ENCODE results near the gene CCDC14.

CCDC14 gene

DNA sequence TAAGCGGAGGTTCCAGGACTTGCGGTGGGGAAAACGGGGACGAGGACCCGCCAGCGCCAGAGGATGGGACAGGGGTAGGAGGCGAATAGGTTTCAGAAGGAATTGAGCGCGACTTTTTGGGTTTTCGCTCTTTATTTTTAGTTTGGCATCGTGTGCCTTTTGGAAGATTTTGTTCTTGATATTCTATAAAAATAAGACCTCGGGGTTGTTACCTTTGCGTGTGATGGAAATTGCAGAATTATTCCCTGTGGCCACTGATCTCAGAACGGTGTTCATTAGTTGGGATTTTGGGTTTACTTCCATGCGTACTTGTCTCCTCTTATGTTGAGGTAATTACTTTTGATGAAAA lies 453 bp upstream of the CCDC14 start:
- TF ChIP-seq, protein P1, sequence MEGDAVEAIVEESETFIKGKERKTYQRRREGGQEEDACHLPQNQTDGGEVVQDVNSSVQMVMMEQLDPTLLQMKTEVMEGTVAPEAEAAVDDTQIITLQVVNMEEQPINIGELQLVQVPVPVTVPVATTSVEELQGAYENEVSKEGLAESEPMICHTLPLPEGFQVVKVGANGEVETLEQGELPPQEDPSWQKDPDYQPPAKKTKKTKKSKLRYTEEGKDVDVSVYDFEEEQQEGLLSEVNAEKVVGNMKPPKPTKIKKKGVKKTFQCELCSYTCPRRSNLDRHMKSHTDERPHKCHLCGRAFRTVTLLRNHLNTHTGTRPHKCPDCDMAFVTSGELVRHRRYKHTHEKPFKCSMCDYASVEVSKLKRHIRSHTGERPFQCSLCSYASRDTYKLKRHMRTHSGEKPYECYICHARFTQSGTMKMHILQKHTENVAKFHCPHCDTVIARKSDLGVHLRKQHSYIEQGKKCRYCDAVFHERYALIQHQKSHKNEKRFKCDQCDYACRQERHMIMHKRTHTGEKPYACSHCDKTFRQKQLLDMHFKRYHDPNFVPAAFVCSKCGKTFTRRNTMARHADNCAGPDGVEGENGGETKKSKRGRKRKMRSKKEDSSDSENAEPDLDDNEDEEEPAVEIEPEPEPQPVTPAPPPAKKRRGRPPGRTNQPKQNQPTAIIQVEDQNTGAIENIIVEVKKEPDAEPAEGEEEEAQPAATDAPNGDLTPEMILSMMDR (IDR thresholded peaks at IDR 0.05), result no peak
- TF ChIP-seq ZFX (IDR thresholded peaks at IDR 0.05; ENCODE audit: borderline replicate concordance), result no peak
- peak overlapping the region; percentile 94 for H3K27ac ChIP-seq

DNA sequence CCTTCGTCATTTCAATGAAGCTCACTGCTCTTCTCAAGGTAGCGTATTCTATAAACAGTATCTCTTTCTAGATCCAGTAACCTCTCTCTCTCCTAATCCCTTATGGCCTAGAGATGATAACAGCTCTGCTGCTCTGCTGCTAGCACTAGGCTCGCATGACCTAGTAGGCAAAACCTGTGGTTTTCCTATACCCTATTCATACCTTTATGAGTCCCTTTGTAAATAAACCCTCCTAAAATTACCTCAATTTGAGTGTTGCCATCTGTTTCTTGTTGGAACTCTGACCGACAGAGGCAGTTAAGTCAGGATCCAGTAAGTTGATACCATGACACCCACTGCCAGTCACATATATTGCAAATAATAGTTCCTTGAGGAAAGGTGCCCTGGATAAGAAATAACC lies 7.3 kb downstream of the CCDC14 start:
- H3K27ac ChIP-seq, result no peak overlapping the region
- TF ChIP-seq, protein P1 (IDR thresholded peaks at IDR 0.05), result no peak
- TF ChIP-seq ZFX (IDR thresholded peaks at IDR 0.05; ENCODE audit: borderline replicate concordance), result no peak

DNA sequence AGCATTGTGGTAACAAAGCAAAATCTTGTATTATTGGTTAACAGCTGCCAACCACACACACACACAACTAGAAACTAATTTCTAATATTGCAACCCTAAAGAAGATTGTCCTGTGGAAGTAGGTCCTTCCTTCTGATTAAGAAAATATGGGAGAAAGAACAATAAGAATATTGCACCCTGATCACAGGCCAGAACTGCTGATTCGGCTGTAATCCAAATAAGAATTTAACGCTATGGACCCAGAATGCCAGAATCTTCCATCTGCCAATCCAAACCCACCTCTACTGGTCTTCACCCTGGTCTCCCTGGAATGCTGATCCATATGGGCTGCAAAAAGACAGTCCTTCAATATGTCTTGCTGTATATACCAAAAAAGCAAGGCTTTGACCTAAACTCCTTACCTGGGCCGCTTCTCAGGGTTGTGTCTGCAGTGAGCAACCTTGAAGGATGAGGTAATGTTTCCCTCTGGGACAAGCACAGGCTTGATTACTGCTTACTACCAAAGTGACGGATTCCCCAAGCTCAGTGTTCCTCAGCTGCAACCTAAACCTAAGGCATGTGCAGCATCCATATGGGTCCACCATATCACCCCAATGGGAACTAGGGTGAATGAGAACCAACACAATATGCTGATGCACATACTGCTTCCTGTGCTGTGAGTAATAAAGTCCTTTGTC lies 8.0 kb downstream of the CCDC14 start:
- no peak overlapping the region for H3K27ac ChIP-seq
- TF ChIP-seq, protein P1 (IDR thresholded peaks at IDR 0.05), result no peak
- TF ChIP-seq ZFX (IDR thresholded peaks at IDR 0.05; ENCODE audit: borderline replicate concordance), result no peak

DNA sequence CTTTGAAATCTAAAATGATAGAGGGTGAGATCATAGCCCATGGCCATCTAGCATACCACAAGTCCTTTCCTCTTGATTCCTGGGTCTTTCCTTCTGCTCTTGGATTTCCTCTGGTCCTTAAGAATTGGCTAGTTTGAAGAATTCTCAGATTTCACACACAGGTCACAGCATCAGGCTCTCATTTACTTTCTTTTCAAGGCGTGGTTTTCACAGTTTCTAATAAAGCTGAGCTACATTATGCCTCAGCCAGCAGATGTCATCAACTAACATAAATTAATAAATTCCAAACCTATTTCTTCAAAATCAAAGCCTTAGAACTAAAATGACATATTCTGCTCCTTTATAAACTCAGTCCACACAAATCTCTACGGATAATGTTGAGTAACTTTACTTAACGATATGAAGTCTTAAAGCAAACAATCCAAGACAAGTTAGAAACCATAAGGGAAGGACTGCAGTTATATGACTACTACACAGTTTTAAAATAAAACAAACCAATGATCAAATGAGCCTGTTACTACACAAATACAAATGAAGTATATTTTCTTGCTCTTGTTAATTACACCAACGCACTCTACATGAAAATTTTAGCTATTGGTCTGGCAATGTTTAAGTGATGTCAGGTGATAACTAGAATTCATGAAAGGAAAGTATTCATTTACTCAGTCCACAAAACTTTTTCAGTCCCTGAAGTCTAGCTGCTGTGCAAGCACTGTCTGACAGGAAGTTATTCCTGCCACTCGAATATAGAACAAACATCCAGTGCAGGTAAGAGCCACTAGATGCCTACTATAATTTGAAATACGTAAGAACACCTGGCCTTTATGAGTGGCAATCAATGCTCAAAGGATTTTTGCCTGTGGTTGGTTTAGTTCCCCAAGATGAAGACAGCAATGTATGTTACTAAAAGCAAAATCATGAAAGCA lies 9.2 kb downstream of the CCDC14 start:
- H3K27ac ChIP-seq, result no peak overlapping the region

DNA sequence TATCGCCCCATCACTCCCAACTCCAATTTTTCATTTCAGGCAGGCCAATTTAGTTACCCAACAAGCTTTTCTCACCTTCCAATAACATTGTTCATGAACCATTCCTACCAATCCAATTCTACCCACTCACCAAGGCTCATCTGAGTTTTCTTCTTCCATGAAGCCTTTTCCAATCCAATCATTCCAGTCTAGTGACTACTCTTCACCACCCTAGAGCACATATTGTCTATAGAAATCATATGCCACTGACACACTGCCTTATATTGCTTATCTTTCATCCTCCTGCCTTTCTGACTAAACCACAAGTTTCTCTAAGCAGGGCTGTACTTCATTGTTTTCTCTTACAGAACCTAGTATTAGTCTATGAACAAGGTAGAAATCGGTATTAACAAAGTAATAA lies 11.4 kb downstream of the CCDC14 start:
- TF ChIP-seq, protein P1 (IDR thresholded peaks at IDR 0.05), result no peak
- no peak for TF ChIP-seq ZFX (IDR thresholded peaks at IDR 0.05; ENCODE audit: borderline replicate concordance)
- no peak overlapping the region for H3K27ac ChIP-seq

More for the DNA sequence above, 9.2 kb downstream of the CCDC14 start:
- no peak for TF ChIP-seq ZFX (IDR thresholded peaks at IDR 0.05; ENCODE audit: borderline replicate concordance)
- TF ChIP-seq, protein P1 (IDR thresholded peaks at IDR 0.05), result no peak

DNA sequence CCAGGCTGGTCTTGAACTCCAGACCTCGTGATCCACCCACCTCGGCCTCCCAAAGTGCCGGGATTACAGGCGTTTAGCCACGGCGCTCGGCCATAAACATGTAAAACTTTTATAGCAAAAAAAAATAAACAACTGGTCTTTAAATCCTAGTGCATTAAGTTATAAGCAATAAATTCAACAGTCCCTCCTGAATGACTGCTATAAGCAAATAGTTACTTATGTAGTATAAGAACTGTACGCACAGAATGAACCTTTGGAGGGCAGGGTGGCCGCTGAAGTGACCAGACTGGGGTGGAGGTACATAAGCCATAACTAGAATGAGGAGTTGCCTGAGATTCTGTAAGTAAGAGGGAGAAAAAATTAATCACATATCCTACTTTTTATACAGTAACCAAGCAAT lies 12.6 kb downstream of the CCDC14 start:
- H3K27ac ChIP-seq, result no peak overlapping the region
- TF ChIP-seq, protein P1 (IDR thresholded peaks at IDR 0.05), result no peak
- no peak for TF ChIP-seq ZFX (IDR thresholded peaks at IDR 0.05; ENCODE audit: borderline replicate concordance)

DNA sequence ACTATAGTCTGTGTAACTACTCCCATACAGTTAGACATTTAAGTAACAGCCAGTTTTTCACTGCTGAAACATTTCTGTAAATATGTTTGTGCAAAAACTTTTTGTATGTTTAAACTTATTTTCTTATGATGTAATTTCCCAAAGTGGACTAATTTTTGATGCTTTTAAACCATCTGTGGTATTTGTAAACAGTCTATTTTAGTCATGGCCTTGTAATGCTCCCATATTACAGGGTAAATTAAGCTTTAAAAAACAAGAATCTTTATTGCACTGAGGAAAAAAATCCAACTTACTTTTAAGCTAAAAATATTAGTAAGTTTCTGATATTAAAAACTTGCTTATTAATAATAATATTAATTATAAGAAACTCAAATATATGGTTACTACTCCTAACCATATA lies 13.5 kb downstream of the CCDC14 start:
- H3K27ac ChIP-seq, result no peak overlapping the region
- no peak for TF ChIP-seq ZFX (IDR thresholded peaks at IDR 0.05; ENCODE audit: borderline replicate concordance)
- TF ChIP-seq, protein P1 (IDR thresholded peaks at IDR 0.05), result no peak

Measured in 22Rv1 (cell line).